GM12801 (cell line): Measurements from ENCODE around the gene POLQ.

Source experiments
- TF ChIP-seq, protein P1 (sequence below): IDR thresholded peaks from one replicate; pipeline ENCODE4 v1.5.1; 2011; ENCODE audit warnings: control low read depth; ENCODE audit not compliant: insufficient read length; ENCODE audit errors: extremely low read depth

POLQ gene

DNA sequence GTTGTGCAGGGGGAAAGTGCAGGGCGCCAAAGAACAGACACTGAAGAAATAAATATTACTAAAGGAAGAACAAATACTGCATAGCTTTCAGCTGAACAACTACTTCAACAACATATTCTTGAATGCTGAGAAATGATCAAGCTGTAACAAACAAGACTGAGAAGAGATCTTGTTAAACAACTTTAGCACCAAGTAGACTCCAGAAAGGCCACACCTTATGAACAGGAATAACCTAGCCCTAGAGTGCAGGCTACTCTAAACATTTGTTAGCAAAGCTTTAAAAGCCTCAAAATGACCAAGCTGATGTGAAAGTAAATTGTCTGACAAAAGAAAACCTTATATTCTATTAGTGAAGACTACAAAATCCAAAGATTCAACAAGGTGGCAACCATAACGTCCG is 83.2 kb downstream of the POLQ start:
- TF ChIP-seq, protein P1, sequence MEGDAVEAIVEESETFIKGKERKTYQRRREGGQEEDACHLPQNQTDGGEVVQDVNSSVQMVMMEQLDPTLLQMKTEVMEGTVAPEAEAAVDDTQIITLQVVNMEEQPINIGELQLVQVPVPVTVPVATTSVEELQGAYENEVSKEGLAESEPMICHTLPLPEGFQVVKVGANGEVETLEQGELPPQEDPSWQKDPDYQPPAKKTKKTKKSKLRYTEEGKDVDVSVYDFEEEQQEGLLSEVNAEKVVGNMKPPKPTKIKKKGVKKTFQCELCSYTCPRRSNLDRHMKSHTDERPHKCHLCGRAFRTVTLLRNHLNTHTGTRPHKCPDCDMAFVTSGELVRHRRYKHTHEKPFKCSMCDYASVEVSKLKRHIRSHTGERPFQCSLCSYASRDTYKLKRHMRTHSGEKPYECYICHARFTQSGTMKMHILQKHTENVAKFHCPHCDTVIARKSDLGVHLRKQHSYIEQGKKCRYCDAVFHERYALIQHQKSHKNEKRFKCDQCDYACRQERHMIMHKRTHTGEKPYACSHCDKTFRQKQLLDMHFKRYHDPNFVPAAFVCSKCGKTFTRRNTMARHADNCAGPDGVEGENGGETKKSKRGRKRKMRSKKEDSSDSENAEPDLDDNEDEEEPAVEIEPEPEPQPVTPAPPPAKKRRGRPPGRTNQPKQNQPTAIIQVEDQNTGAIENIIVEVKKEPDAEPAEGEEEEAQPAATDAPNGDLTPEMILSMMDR: no peak

DNA sequence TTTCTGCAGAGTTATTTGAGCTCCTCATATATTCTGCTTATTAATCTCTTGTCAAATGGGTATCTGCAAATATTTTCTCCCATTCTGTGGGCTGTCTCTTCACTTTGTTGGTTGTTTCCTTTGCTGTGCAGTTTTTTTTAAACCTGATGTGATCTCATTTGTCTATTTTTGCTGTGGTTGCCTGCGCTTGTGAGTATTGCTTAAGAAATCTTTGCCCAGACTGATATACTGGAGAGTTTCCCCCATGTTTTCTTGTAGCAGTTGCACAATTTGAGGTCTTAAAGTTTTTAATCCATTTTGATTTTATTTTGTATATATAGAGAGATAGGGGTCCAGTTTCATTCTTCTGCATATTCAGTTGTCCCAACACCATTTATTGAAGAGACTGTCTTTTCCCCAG is 102.3 kb downstream of the POLQ start:
- TF ChIP-seq, protein P1: no peak

DNA sequence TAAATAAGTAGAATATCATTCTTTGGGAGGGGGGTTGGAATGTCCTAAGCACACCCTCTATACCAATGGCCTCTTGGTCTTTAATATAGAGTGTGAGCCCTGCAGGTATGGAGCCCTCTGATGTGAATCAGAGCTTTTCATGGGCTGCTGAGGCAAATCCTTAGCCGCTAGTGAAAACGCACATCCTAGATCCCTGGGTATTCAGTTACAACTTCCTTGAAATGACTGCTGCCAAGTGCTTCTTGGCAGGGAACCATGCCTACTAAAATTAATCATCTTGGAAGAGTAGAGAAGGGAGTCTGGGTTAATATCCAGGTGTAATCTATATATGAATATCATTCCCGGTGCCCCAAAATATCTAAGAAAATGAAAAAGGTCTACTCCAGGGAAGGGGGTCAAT is 109.1 kb downstream of the POLQ start:
- TF ChIP-seq, protein P1: no peak

DNA sequence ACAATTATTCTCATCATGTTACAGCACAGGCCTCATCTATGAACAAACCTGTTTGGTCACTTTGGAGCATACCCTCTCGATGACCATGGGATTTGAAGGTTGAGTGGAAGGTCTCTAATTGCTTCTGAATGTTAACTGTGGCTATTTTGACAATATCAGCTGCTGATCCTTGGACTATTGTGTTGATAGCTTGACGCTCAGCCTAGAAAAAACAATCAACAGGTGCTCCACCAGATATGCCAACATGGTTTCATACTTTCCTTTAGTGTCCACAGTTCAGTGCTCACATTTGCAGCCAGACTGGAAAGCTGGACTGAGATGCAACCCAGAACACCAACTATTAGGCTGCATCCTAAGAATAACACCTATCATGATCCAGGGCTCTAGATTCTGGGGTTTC is 109.7 kb downstream of the POLQ start:
- TF ChIP-seq, protein P1: no peak

DNA sequence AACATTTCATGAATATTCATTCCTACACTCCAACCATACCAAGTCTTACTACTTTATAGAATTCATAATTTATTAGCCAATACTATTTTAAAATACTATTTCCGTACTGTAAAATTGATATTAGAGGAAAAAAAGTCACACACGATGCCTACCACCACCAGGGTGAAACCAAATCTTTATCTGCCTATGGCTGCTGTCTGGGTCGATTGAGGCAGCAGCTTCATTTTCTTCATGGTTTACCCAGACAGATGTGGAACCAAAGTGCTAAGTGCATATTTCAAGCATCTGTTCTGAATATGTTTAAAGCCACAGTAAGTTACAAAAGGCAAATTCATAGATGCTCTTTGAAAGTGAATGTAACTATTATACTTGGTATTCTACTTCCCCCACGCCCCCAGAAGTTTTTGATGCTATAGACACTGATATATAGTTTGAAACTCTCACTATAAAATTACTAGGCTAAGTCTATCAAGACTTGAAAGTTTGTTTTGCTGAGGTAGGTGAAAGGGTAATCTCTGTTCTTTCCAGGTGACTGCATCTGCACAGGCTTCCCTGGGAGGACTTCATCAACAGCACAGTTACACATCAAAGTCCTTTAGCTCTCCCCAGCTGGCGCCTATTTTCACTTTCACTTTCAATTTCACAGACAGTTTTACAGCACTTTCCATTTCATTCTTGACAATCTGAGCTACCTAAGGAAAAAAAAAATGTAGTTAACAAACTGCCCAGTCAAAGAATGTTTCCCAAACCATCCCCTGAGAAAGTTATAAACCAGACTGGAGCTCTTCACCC is 113.9 kb downstream of the POLQ start:
- TF ChIP-seq, protein P1: no peak

DNA sequence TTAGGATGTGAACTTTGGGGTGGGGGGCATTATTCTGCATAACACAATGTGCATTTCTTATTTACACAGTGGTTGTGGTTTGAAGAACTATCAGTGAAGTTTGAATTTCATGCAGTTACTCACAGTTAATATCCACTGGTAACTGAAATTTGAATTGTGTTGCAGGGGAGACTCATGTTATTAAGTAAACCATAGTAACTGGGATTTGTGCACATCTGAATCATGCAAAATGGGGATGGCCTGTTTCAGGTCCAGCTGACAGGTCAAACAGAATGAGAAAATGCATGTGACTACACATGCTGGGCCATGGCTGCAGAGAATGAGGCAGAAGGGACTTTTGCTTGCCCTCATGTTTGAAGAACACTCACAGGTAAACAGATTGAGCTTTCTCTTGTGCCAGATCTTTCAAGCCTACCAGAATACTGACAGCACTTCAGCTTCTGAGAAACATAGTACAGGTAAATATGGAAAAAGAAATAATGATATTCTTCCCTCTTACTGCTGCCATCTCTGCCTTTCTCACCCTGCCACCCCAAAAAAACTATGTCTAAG is 115.0 kb downstream of the POLQ start:
- TF ChIP-seq, protein P1: no peak

DNA sequence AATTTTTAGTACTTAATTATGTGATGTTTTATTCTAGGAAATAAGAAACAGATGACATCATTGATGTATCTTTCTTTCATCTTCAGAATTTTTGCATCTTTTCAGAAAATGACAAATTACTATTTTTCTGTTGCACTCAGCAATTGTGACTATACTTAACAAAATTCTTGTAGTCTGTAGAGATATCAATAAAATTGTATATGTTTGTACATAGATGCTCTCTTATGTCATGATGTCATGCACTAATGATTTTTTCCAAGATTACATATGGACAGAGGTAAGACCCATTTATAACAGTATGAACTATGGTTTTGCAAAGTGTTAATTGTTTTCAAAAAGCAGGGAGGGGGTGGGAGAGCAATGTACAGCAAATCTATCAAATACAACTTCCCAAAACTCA is 121.2 kb downstream of the POLQ start:
- TF ChIP-seq, protein P1: no peak
